Upper lobe of right lung (tissue), 1 donor: ENCODE results near the gene TMEM123. TPM values are rescaled to one million over a fixed set of nuclear protein-coding genes. Genes with fewer than 3 reads are reported as not detected.
"Not testable (repeated sequence)": the region's sequence is repeated elsewhere in the genome, so short reads cannot be mapped to it uniquely, and the experiment has no call there.

Experiments used
- ATAC-seq: fragments of 200-7000 bp; cut with Tn5 transposase; one replicate; pipeline ENCODE4 v1.9.1; 2020; ENCODE audit warnings: mild to moderate bottlenecking, moderate library complexity
- DNase-seq: peaks from one replicate; pipeline ENCODE4 v3.0.0-alpha.2; 2020
- H3K27ac ChIP-seq: fragments of 200-600 bp; one replicate; pipeline ENCODE4 v1.8.0; 2022
- H3K27me3 ChIP-seq: fragments of 200-600 bp; one replicate; pipeline ENCODE4 v1.8.0; 2022; ENCODE audit warnings: mild to moderate bottlenecking
- H3K36me3 ChIP-seq: fragments of 200-600 bp; one replicate; pipeline ENCODE4 v1.8.0; 2022
- H3K4me1 ChIP-seq: fragments of 200-600 bp; one replicate; pipeline ENCODE4 v1.8.0; 2022
- H3K4me3 ChIP-seq: fragments of 200-600 bp; one replicate; pipeline ENCODE4 v1.8.0; 2022; ENCODE audit warnings: mild to moderate bottlenecking
- H3K9me3 ChIP-seq: fragments of 200-600 bp; one replicate; pipeline ENCODE4 v1.8.0; 2022
- intact Hi-C: fragments of 100-400 bp; cut with DNase I; formaldehyde crosslinking; loops from one replicate; pipeline ENCODE4 v1.11.0; 2022
- total RNA-seq: library from RNA; stranded (reverse); fragmentation: NEBNext Ultra II Directional; extraction: Animal tissue kit (Norgen Biotek cat#: 25700); gene quantifications from one replicate; pipeline ENCODE4 v1.2.1, GENCODE V29; 2021
- TF ChIP-seq, protein P1 (sequence below): fragments of 200-600 bp; IDR thresholded peaks from one replicate; pipeline ENCODE4 v1.8.0; 2022; ENCODE audit warnings: antibody characterized with exemption
- donor health status: DM: no; HTN: yes; CAD: no; lungs with severe emphysema.

TMEM123 gene
- total RNA-seq, 1 donor from 2014 or later, result 203 TPM

DNA sequence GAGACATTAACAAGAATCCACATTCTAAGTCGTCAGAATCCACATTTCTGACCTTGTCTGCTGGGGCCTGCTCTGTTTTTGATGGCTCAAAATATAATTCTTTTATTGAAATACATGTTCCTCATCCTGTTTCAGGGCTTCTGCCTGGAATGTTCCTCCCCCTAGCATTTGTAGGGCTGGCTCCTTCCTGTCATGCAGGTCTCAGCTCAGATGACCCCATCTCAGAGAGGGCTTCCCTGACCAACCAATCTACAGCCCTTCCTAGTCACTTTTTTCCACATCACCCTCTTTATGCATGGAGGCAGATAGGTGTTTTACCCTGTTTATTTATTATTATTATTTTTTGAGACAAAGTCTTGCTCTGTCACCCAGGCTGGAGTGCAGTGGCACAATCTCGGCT lies 14.8 kb downstream of the TMEM123 start:
- H3K27ac ChIP-seq, result no peak overlapping the region
- H3K27me3 ChIP-seq, result no peaks in the 10 kb centered on the region
- no peak for ATAC-seq
- TF ChIP-seq, protein P1, sequence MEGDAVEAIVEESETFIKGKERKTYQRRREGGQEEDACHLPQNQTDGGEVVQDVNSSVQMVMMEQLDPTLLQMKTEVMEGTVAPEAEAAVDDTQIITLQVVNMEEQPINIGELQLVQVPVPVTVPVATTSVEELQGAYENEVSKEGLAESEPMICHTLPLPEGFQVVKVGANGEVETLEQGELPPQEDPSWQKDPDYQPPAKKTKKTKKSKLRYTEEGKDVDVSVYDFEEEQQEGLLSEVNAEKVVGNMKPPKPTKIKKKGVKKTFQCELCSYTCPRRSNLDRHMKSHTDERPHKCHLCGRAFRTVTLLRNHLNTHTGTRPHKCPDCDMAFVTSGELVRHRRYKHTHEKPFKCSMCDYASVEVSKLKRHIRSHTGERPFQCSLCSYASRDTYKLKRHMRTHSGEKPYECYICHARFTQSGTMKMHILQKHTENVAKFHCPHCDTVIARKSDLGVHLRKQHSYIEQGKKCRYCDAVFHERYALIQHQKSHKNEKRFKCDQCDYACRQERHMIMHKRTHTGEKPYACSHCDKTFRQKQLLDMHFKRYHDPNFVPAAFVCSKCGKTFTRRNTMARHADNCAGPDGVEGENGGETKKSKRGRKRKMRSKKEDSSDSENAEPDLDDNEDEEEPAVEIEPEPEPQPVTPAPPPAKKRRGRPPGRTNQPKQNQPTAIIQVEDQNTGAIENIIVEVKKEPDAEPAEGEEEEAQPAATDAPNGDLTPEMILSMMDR, result no peak
- H3K36me3 ChIP-seq, result no peaks in the 10 kb centered on the region
- H3K4me1 ChIP-seq, result peaks cover 4% of the 10 kb centered on the region
- H3K4me3 ChIP-seq, result no peak overlapping the region
- intact Hi-C loops, result no loop called here
- DNase-seq, result no peak
- H3K9me3 ChIP-seq, result peaks cover 2% of the 10 kb centered on the region

DNA sequence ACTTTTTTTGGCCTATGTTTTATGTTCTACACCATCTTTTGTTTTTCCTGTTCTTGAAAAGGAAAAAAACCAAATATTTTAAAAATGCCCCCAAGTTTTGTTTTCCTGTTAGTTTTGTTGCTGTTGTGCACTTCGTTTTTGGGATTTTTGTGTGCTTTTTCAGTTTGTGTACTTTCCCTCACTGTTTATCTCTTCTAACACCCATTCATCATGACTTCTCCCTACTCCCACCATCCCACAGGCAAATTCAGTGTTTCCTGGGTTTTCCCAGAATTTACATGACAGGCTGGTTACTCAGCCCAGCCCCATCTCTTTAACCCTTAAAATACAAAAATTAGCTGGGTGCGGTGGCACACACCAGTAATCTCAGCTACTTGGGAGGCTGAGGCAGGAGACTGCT lies 15.6 kb downstream of the TMEM123 start:
- Histone ChIP-seq H3K9me3 (peaks cover 6% of the 10 kb centered on the region), H3K36me3 (no peaks in the 10 kb centered on the region), H3K4me1 (peaks cover 4% of the 10 kb centered on the region), H3K27ac (no peak overlapping the region), H3K27me3 (no peaks in the 10 kb centered on the region), H3K4me3 (no peak overlapping the region)
- TF ChIP-seq, protein P1, result no peak
- intact Hi-C loops, result no loop called here
- ATAC-seq, result no peak
- DNase-seq, result no peak

DNA sequence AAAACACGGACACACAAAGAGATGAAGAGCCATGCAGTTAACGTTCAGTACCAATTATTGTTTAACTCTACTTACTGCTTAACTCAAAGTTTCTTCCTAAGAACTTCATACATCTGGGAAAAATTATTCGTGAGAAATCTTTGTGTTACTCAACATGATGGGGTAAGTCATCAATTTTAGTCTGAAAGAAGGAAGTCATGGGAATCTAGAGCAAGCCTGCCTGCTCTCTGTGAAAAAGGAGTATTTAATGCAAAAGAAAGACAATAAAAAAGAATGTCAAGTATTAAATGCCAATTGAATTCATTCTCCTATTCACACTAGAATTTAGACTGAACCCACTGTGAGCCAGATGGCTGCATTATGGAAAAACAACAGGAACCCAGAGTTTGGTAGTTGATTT lies 16.0 kb downstream of the TMEM123 start:
- H3K4me3 ChIP-seq, result no peak overlapping the region
- no peaks in the 10 kb centered on the region for H3K36me3 ChIP-seq
- DNase-seq (no peak), ATAC-seq (no peak)
- intact Hi-C loops, result no loop called here
- TF ChIP-seq, protein P1, result no peak
- no peak overlapping the region for H3K27ac ChIP-seq
- no peaks in the 10 kb centered on the region for H3K27me3 ChIP-seq
- H3K9me3 ChIP-seq, result peaks cover 6% of the 10 kb centered on the region
- H3K4me1 ChIP-seq, result peaks cover 4% of the 10 kb centered on the region

DNA sequence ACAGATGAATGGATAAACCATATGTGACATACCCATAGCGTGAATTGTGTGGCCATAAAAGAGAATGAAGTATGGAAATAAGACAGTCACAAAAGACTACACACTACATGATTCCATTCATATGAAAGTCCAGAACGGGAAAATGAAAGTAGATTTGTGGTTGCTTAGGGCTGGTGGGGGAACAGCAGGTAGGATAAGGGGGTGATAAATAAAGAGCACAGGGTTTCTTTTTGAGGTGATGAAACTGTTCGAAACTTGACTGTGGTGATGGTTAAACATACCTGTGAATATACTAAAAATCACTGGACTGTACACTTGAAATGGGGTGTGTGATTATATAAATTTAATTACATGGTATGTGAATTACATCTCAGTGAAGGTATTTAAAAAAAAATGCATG lies 16.9 kb downstream of the TMEM123 start:
- peaks cover 6% of the 10 kb centered on the region for H3K9me3 ChIP-seq
- H3K4me3 ChIP-seq, result no peak overlapping the region
- H3K36me3 ChIP-seq, result no peaks in the 10 kb centered on the region
- no peak overlapping the region for H3K27ac ChIP-seq
- TF ChIP-seq, protein P1, result no peak
- ATAC-seq (no peak), DNase-seq (no peak)
- intact Hi-C loops, result no loop called here
- H3K4me1 ChIP-seq, result peaks cover 4% of the 10 kb centered on the region
- no peaks in the 10 kb centered on the region for H3K27me3 ChIP-seq

DNA sequence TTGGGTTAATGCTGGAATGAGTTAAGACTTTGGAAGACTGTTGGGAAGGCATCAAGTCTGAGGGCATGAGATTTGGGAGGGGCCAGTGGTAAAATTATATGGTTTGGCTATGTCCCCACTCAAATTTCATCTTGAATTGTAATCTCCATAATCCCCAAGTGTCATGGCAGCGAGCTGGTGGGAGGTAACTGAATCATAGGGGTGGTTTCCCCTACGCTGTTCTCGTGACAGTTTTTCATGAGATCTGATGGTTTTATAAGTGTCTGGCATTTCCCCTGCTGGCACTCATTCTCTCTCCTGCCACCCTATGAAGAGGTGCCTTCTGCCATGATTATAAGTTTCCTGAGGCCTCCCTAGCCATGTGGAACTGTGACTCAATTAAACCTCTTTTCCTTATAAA lies 19.0 kb downstream of the TMEM123 start:
- DNase-seq, intact Hi-C loops, H3K9me3 ChIP-seq, H3K4me3 ChIP-seq, H3K27me3 ChIP-seq, H3K36me3 ChIP-seq, ATAC-seq, H3K27ac ChIP-seq: not testable (repeated sequence)
- peaks cover 15% of the 10 kb centered on the region for H3K4me1 ChIP-seq

DNA sequence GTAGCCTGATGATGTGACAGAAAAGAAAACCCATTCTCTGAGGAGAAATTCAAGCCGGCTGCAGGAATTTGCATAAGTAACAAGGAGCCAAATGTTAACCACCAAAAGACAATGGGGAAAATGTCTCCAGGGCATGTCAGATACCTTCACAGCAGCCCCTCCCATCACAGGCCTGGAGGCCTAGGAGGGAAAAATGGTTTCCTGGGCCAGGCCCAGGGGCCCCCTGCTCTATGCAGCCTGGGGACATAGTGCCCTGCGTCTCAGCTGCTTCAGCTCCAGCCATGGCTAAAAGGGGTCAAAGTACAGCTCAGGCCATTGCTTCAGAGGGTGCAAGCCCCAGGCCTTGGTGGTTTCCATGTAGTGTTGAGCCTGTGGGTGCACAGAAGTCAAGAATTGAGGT lies 20.0 kb downstream of the TMEM123 start:
- H3K9me3 ChIP-seq, H3K36me3 ChIP-seq, intact Hi-C loops, H3K4me3 ChIP-seq, H3K27ac ChIP-seq, ATAC-seq, H3K27me3 ChIP-seq, DNase-seq: not testable (repeated sequence)
- H3K4me1 ChIP-seq, result peaks cover 15% of the 10 kb centered on the region

DNA sequence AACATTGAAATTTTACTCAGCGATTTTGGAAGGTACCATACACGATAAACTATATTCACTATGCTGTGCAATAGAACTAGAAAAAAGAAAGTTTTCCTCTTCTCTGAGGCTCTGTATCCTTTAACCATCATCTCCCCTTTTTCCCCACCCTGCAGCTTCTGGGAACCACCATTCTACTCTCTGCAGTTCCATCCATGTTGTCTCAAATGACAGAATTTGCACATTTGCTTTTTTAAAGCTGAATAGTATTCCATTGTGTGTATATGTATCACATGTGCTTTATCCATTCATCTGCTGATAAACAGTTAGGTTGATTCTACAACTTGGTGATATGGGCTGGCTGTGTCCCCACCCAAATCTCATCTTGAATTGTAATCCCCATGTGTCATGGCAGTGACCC lies 21.2 kb downstream of the TMEM123 start:
- H3K36me3 ChIP-seq, result peaks cover 4% of the 10 kb centered on the region
- ATAC-seq (no peak), DNase-seq (no peak)
- H3K27ac ChIP-seq, result no peak overlapping the region
- TF ChIP-seq, protein P1, result no peak
- intact Hi-C loops, result no loop called here
- no peaks in the 10 kb centered on the region for H3K27me3 ChIP-seq
- peaks cover 6% of the 10 kb centered on the region for H3K9me3 ChIP-seq
- H3K4me3 ChIP-seq, result no peak overlapping the region
- H3K4me1 ChIP-seq, result peaks cover 15% of the 10 kb centered on the region
